ENCODE results near the gene PIP4K2A. TPM values are rescaled to one million over a fixed set of nuclear protein-coding genes. Genes with fewer than 3 reads are reported as not detected.

Gene PIP4K2A
- 21.0 and 25.3 TPM in 2 replicates for total RNA-seq

DNA sequence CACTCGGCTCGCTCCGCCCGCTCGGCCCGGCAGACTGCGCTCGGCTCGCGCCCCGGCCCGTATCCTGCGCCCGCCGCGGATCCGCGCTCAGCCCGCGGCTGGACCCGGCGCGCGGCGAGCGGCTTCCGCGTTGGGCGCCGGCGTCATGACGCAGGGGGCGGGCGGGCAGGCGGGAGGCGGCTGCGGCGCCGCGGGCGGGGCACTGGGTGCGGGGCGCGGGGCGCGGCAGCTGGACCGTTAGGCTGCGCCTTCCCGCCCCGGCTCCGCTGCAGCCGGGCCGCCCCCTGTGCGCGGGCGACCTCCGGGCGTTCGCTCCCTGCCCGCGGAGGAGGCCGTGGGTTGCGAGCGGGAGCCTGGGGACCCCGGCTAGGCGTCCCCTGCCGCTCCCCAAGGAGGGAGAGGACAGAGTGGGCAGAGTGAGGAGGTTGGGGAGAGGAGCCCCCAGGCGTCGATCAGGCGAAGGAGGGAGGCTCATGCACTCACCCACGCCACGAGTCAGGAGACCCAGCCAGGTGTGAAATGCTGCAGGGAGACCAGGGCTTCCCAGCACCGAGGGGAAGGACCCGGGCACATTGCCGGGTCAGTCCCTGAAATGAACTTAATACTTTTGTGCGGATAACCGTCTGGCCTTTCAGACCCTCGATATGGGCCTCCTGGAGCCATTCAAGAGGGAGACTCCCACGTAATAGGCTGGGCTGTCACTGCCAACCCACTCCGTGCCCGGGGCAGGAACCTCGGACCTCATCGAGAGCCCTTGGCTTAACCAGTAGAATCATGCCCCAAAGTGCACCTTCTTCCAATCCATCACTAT is at the start of gene PIP4K2A:
Gene PIP4K2A (minus strand): TSS at position 100 of the 811 bp plus-strand sequence. CDS start 252 bp downstream, outside the sequence.

Other genes with a start within 250 kb of the PIP4K2A start
- gene ARMC3, start 213.5 kb upstream of the PIP4K2A start, total RNA-seq = under 0.01 and 0.21 TPM in 2 replicates